Measurements from ENCODE around the gene LAPTM4A. TPM values are rescaled to one million over a fixed set of nuclear protein-coding genes. Genes with fewer than 3 reads are reported as not detected.

The LAPTM4A gene
- total and polyA plus RNA-seq, 10 of the 15 experiments (the other 5 are each of a cell fraction or from before 2014, with no cell fraction given): 17.8 to 107 (median 45.8) TPM

DNA sequence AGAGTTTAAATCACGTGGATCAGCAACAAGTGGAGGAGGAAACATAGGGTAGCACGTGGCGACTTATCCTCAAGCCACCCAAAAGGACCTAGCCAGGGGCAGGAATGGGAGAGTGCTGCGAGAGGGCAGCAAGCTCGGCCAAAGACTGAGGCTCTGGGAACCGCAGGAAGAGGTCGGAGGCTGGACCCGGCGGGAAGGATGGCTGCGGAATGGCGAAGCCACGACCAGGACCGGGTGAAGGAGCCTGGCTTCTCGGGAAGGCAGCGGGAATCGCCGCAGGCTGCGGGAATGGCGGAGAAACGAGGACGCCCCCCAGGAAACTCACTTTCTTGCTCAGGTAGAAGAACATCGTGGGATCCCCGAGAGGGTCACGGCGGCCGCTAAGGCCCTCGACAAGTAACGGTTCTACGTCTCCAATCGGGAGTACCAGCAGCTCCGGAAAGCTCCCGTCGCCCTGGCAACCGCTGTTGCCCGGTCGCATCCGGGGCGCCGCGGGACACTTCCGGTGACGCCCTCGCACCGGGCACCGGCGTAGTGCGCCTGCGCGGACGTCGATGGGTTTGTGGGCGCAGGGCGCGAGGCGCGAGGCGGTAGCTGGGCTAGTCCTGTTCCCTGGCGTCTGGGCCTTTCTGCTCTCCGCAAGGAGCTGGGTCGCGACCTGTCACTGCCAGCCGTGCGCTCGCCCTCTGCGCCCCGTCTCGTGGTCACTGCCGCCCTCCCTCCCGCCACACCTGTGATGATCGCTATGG, 61.6 kb downstream of the LAPTM4A start, which contains the start of gene WDR35 (continued):
- TF ChIP-seq POLR2A (IDR thresholded peaks at IDR 0.05; ENCODE audit: low read depth, low read length) (peak; percentile 80), HDAC6 (IDR thresholded peaks at IDR 0.05; ENCODE audit: unreplicated experiment) (no peak), TCF7 (IDR thresholded peaks at IDR 0.05; ENCODE audit: borderline replicate concordance) (no peak), RFX5 (IDR thresholded peaks at IDR 0.05; ENCODE audit: low read depth, low read length) (peak; percentile 76), JUND (IDR thresholded peaks at IDR 0.05; ENCODE audit: low read depth, low read length) (no peak), CBX3 (IDR thresholded peaks at IDR 0.05; ENCODE audit: borderline replicate concordance, low read depth) (no peak), HDGF (IDR thresholded peaks at IDR 0.05) (no peak), YBX1 (IDR thresholded peaks at IDR 0.05) (no peak), SIX5 (IDR thresholded peaks at IDR 0.05; ENCODE audit: low read depth, low read length, severe bottlenecking) (no peak), ASH2L (IDR thresholded peaks at IDR 0.05; ENCODE audit: borderline replicate concordance, low read depth) (no peak), DPF2 (IDR thresholded peaks at IDR 0.05) (peak; percentile 51; the same call in 1 of the 2 replicates), STAT1 (conservative IDR thresholded peaks at IDR 0.05) (no peak), STAT3 (IDR thresholded peaks at IDR 0.05; ENCODE audit: low read depth, low read length) (no peak), MTA3 (IDR thresholded peaks at IDR 0.05; ENCODE audit: borderline replicate concordance, low read length) (no peak), BMI1 (IDR thresholded peaks at IDR 0.05; ENCODE audit: borderline replicate concordance) (peak; percentile 94), NRF1 (conservative IDR thresholded peaks at IDR 0.05; ENCODE audit: low read depth, low read length) (peak; percentile 37; the same call in 1 of the 2 replicates), CHD2 (IDR thresholded peaks at IDR 0.05; ENCODE audit: borderline replicate concordance, low read depth, low read length) (peak; percentile 34; the same call in 1 of the 2 replicates), NFYB (IDR thresholded peaks at IDR 0.05; ENCODE audit: insufficient read depth, low read depth, low read length) (no peak)
- TF ChIP-seq, protein P1, sequence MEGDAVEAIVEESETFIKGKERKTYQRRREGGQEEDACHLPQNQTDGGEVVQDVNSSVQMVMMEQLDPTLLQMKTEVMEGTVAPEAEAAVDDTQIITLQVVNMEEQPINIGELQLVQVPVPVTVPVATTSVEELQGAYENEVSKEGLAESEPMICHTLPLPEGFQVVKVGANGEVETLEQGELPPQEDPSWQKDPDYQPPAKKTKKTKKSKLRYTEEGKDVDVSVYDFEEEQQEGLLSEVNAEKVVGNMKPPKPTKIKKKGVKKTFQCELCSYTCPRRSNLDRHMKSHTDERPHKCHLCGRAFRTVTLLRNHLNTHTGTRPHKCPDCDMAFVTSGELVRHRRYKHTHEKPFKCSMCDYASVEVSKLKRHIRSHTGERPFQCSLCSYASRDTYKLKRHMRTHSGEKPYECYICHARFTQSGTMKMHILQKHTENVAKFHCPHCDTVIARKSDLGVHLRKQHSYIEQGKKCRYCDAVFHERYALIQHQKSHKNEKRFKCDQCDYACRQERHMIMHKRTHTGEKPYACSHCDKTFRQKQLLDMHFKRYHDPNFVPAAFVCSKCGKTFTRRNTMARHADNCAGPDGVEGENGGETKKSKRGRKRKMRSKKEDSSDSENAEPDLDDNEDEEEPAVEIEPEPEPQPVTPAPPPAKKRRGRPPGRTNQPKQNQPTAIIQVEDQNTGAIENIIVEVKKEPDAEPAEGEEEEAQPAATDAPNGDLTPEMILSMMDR (IDR thresholded peaks at IDR 0.05 in 2 of 3, conservative IDR thresholded peaks at IDR 0.05 in 1 of 3; ENCODE audit: control insufficient read depth in 2 of 3, extremely low read depth in 1 of 3, insufficient read depth in 1 of 3, low read depth in 3 of 3, low read length in 3 of 3): no peak
- TF ChIP-seq, protein P2, sequence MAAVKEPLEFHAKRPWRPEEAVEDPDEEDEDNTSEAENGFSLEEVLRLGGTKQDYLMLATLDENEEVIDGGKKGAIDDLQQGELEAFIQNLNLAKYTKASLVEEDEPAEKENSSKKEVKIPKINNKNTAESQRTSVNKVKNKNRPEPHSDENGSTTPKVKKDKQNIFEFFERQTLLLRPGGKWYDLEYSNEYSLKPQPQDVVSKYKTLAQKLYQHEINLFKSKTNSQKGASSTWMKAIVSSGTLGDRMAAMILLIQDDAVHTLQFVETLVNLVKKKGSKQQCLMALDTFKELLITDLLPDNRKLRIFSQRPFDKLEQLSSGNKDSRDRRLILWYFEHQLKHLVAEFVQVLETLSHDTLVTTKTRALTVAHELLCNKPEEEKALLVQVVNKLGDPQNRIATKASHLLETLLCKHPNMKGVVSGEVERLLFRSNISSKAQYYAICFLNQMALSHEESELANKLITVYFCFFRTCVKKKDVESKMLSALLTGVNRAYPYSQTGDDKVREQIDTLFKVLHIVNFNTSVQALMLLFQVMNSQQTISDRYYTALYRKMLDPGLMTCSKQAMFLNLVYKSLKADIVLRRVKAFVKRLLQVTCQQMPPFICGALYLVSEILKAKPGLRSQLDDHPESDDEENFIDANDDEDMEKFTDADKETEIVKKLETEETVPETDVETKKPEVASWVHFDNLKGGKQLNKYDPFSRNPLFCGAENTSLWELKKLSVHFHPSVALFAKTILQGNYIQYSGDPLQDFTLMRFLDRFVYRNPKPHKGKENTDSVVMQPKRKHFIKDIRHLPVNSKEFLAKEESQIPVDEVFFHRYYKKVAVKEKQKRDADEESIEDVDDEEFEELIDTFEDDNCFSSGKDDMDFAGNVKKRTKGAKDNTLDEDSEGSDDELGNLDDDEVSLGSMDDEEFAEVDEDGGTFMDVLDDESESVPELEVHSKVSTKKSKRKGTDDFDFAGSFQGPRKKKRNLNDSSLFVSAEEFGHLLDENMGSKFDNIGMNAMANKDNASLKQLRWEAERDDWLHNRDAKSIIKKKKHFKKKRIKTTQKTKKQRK (IDR thresholded peaks at IDR 0.05; ENCODE audit: low read depth, low read length): no peak
- TF ChIP-seq, protein P3, sequence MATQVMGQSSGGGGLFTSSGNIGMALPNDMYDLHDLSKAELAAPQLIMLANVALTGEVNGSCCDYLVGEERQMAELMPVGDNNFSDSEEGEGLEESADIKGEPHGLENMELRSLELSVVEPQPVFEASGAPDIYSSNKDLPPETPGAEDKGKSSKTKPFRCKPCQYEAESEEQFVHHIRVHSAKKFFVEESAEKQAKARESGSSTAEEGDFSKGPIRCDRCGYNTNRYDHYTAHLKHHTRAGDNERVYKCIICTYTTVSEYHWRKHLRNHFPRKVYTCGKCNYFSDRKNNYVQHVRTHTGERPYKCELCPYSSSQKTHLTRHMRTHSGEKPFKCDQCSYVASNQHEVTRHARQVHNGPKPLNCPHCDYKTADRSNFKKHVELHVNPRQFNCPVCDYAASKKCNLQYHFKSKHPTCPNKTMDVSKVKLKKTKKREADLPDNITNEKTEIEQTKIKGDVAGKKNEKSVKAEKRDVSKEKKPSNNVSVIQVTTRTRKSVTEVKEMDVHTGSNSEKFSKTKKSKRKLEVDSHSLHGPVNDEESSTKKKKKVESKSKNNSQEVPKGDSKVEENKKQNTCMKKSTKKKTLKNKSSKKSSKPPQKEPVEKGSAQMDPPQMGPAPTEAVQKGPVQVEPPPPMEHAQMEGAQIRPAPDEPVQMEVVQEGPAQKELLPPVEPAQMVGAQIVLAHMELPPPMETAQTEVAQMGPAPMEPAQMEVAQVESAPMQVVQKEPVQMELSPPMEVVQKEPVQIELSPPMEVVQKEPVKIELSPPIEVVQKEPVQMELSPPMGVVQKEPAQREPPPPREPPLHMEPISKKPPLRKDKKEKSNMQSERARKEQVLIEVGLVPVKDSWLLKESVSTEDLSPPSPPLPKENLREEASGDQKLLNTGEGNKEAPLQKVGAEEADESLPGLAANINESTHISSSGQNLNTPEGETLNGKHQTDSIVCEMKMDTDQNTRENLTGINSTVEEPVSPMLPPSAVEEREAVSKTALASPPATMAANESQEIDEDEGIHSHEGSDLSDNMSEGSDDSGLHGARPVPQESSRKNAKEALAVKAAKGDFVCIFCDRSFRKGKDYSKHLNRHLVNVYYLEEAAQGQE (IDR thresholded peaks at IDR 0.05; ENCODE audit: low read depth, low read length): peak; percentile 50; the same call in 1 of the 2 replicates
